ENCODE data around the gene ADAR.

ADAR gene, protein sequence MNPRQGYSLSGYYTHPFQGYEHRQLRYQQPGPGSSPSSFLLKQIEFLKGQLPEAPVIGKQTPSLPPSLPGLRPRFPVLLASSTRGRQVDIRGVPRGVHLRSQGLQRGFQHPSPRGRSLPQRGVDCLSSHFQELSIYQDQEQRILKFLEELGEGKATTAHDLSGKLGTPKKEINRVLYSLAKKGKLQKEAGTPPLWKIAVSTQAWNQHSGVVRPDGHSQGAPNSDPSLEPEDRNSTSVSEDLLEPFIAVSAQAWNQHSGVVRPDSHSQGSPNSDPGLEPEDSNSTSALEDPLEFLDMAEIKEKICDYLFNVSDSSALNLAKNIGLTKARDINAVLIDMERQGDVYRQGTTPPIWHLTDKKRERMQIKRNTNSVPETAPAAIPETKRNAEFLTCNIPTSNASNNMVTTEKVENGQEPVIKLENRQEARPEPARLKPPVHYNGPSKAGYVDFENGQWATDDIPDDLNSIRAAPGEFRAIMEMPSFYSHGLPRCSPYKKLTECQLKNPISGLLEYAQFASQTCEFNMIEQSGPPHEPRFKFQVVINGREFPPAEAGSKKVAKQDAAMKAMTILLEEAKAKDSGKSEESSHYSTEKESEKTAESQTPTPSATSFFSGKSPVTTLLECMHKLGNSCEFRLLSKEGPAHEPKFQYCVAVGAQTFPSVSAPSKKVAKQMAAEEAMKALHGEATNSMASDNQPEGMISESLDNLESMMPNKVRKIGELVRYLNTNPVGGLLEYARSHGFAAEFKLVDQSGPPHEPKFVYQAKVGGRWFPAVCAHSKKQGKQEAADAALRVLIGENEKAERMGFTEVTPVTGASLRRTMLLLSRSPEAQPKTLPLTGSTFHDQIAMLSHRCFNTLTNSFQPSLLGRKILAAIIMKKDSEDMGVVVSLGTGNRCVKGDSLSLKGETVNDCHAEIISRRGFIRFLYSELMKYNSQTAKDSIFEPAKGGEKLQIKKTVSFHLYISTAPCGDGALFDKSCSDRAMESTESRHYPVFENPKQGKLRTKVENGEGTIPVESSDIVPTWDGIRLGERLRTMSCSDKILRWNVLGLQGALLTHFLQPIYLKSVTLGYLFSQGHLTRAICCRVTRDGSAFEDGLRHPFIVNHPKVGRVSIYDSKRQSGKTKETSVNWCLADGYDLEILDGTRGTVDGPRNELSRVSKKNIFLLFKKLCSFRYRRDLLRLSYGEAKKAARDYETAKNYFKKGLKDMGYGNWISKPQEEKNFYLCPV

DNA sequence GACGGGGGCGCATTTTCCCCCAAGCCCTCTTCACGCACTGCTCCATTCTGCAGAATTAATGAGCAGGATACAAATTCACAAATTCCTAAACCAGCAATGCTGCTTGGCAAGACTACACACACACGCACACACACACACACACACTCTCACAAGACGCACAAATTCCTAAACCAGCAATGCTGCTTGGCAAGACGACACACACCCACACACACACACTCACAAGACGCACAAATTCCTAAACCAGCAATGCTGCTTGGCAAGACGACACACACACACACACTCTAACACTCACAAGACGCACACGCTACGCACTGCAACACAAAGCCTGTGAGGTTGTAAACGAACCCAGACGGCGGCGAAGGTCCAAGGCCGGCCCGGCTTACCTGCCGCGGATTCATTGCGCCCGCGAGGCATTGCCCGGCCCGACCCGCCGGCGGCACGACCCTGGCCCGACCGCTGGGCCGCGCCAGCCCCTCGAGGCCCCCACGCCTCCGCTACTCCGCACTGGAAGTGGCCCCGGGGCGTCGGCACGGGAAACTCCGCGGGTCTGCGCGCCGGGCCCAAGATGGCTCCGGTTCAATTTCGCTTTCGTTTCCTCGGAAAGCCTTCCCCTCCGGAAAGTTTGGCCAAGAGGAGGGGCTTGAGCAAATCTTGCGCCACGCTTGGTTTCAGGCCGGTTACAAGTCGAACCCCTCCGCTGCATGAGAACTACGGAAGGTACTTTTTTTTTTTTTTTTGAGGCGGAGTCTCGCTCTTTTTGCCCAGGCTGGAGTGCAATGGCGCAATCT is at the start of gene ADAR:
TSS of gene ADAR (minus strand) at position 578 of the 788 bp plus-strand sequence. CDS start at position 398, 180 bp downstream.
- H3K27ac ChIP-seq = peak within 1 kb of the TSS; percentile 98
- TF ChIP-seq, protein P1, sequence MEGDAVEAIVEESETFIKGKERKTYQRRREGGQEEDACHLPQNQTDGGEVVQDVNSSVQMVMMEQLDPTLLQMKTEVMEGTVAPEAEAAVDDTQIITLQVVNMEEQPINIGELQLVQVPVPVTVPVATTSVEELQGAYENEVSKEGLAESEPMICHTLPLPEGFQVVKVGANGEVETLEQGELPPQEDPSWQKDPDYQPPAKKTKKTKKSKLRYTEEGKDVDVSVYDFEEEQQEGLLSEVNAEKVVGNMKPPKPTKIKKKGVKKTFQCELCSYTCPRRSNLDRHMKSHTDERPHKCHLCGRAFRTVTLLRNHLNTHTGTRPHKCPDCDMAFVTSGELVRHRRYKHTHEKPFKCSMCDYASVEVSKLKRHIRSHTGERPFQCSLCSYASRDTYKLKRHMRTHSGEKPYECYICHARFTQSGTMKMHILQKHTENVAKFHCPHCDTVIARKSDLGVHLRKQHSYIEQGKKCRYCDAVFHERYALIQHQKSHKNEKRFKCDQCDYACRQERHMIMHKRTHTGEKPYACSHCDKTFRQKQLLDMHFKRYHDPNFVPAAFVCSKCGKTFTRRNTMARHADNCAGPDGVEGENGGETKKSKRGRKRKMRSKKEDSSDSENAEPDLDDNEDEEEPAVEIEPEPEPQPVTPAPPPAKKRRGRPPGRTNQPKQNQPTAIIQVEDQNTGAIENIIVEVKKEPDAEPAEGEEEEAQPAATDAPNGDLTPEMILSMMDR (conservative IDR thresholded peaks at IDR 0.05) = peak; percentile 7

DNA sequence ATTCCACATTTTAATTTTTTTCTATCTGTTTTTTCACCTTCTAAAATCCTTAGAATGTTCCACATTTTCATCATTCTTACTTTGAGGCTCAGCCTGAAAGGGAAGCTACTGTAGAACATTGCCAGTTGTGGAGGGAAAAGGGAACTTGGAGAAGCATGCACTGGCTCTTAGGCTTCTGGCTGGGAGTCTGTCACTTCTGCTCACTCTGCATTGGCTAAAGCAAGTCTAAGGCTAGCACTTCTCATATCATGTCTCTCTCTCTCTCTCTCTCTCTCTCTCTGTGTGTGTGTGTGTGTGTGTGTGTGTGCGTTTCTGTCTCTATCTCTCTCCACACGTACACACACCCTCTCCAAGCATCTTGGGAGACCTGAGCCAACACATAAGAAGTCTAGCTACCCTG is 49.6 kb upstream of the ADAR start:
- TF ChIP-seq, protein P1 (conservative IDR thresholded peaks at IDR 0.05) = no peak
- no peak overlapping the region for H3K27ac ChIP-seq

DNA sequence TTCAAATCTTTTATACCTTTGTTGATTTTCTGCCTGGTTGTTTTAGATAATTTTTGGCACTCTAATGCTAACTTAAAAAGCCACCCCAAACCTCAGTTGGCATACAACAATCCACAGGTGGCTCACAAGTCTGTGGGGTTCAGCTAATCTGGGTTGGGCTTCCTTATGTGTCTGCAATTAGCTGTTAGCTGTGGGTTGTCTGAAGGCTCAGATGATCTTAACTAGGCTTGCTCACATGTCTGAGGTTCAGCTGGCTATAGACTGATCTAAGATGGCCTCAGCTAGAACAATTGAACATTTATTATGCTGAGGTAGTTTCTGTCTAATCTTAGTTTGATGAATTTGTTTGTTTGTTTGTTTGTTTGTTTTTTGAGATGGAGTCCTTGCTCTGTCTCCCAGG is 44.9 kb upstream of the ADAR start:
- H3K27ac ChIP-seq = no peak overlapping the region
- TF ChIP-seq, protein P1 (conservative IDR thresholded peaks at IDR 0.05) = no peak

DNA sequence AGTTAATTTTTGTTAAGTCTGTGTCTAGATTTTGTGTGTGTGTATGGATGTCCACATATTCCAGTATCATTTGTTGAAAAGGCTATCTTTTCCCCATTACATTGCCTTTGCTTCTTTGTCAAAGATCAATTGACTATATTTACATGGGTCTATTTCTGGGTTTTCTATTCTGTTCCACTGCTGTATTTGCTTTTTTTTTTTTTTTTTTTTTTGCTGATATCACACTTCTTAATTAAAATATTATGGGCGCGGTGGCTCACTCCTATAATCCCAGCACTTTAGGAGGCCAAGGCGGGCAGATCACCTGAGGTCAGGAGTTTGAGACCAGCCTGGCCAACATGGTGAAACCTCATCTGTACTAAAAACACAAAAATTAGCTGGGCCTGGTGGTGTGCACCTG is 36.7 kb upstream of the ADAR start:
- peak overlapping the region; percentile 21 for H3K27ac ChIP-seq

DNA sequence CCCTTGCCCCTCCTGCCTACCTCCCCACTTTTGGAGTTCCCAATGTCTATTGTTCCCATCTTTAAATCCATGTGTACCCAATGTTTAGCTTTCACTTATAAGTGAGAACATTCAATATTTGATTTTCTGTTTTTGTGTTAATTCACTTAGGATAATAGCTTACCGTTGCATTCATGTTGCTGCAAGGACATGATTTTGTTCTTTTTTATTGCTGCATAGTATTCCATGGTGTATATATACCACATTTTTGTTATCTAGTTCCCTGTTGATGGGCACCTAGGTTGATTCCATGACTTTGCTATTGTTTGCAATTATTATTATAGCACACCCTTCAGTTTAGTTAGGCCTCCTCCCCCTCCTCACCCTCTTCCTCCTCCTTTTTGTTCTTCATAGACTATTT is 33.5 kb upstream of the ADAR start:
- no peak overlapping the region for H3K27ac ChIP-seq
- TF ChIP-seq, protein P1 (conservative IDR thresholded peaks at IDR 0.05) = no peak

DNA sequence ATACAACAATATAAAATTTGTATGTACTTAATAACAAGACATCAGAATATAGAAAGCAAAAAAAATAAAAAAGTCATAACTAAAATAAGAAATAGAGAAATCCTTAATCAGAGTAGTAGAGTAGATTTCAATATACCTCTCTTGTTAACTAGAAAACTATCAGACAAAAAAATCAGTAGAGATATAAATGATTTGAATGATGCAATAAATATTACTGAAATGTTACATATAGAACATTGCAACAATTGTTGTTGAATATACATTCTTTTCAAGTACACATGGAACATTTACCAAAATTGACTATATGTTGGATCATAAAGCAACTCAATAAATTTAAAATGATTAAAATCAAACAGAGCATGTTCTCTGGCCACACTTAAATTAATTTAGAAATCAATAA is 31.9 kb upstream of the ADAR start:
- TF ChIP-seq, protein P1 (conservative IDR thresholded peaks at IDR 0.05) = no peak
- H3K27ac ChIP-seq = no peak overlapping the region

DNA sequence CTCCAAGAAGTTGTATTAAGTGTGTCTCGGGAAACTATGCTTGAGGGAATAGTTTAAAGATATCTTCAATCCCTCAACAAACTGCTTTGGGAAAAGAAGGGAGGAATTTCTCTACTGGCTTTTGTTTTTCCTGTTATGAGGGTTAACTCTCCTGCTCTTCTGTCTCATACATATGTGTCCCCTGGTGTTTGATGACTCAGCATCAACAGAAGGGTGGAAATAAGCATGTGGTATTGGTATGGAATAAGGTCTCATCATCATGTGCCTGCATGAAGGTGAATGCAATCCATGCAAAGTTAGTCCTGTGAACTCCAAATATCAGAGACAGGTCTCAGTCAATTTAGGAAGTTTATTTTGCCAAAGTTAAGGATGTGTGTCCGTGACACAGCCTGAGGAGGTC is 27.2 kb upstream of the ADAR start:
- no peak overlapping the region for H3K27ac ChIP-seq
- TF ChIP-seq, protein P1 (conservative IDR thresholded peaks at IDR 0.05) = no peak

Measured in VCaP (cell line).